Amygdala (tissue), 56 donors: ENCODE data around the gene TSHR.

Experiments
- DNase-seq, 56 donors: peaks; one replicate each; lab custom pipeline; 2025; lab: John Stamatoyannopoulos, UW

TSHR gene

GRCh38 chr14:81170104-81170828 lies 214.8 kb downstream of the TSHR start:
- peak; percentile 72 to 96 (median 90) for DNase-seq

DNA sequence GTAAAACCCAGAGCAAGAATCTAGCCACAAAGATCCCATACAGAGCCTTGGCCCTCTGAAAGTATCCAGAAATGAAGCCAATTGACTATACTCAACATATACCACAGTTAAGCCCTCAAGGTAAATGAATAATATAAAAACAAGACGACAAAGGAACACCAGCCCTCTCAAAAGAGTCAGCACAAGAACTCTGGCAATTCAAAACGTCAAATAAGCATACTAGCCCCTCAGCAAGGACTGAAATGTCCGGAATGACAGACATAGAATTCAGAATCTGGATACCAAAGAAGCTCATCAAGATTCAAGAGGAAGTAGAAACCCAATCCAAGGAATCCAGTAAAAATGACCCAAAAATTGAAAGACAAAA lies 215.4 kb downstream of the TSHR start:
- no peak for DNase-seq

DNA sequence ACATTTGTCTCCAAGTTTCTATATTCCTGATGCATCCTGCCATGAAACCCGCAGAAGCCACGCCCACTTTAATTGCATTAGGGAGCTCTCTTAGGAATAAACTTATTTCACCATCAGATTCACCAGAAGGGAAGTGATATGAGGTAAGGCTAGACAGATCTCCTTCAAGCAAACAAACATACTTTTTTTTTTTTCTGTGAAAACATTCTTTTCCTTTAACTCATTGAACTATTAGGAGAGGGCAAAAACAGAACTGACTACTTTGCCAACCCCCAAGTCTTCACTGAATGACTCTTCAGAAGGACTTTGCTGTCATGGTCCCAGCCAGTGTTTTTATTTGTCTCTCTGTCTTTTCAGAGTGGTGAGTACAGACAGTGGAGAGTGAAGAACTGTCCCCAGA lies 216.9 kb downstream of the TSHR start:
- no peak for DNase-seq

DNA sequence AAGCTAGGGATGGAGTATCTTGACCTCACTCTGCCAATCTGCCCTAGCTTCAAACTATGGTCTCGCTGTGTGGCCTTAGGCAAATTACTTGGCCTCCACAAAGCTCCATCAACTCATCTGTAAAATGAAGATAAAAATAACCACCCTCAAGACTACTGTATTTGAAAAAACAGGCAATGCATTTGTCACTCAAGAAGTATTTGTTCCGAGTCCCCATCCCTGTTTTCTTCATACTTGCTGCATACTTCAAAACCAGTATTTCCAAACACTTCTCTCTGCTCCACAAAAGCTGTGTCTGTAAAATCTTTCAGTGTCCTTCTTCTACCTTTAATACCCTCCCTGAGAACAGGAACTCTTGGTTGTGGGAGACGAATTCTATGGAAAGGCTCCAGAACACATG lies 217.5 kb downstream of the TSHR start:
- DNase-seq, result no peak

GRCh38 chr14:81176241-81176640 lies 220.8 kb downstream of the TSHR start:
- DNase-seq, result peak in 4 of 56 donors; percentile 2 to 23 (median 6)

- no peak for DNase-seq
Observed at GRCh38 chr14:81177225-81177624, 221.8 kb downstream of the TSHR start.

DNA sequence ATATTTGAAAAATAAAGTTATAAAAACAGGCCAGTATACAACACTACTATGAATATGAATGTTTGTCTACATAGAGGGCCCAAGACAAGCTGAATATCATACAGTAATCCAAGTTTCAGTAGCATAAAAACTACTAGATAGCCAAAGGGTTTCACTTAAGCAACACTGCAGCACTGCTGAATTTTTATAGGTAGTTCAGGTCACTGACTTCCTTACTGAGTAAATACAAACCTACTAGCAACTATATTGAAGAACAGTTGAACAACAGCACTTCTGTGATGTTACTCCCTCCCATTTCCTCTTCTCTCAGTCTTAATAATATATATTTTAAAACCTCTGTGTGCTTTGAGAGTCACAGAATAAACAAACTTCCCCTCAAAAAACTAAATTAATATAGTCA lies 222.6 kb downstream of the TSHR start:
- DNase-seq, result no peak

GRCh38 chr14:81179631-81180030 lies 224.2 kb downstream of the TSHR start:
- no peak for DNase-seq

- DNase-seq, result no peak
Observed at GRCh38 chr14:81187832-81188522, 232.6 kb downstream of the TSHR start.

DNA sequence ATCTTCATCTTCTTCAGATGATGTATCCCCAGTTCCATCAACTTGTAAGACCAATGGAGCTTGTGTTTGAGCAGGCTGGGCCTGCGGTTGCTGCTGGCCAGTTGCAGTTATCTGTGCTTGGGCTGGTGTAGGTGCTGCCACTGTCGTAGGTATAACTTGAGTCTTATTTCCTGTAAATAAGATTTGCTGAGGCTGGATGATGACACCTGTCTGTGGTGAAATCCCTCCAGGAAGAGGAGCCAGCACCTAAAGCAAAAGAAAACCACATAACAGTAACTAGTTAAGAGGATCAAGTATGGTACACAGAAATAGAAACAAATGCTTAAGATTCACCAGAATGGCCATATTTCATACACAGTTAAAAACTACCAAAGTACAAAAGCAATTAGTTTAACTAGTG lies 237.2 kb downstream of the TSHR start:
- no peak for DNase-seq

DNA sequence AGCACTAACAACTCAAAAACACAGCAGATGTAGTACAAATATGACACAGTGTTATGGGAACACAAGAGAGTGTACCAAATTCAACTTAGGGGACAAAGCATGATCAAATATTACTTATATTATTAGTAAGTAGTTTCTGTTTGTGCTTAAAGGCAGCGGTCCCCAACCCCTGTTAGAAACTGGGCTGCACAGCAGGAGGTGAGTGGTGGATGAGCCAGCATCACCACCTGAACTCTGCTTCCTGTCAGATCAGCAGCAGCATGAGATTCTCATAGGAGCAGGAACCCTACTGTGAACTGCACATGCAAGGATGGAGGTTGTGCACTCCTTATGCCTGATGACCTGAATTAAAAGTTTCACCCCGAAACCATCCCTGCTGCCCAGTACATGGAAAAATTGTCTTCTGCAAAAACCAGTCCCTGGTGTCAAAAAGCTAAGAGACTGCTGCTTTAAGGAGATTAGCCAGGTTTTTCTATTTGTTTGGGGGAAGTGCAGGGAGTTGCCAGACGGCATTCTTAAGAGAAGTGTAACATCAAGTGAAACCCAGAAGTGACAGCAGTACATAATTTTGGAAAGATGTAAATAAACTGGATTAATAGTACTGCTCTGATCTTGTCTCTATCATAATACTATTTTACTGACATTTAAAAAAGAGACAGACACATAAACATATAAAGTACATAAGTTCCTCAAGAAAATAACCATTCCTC lies 238.7 kb downstream of the TSHR start:
- no peak for DNase-seq
